ENCODE results near the gene COTL1. TPM values are rescaled to one million over a fixed set of nuclear protein-coding genes. Genes with fewer than 3 reads are reported as not detected.

Gene COTL1
- total RNA-seq, 4 donors from 2014 or later = 19.1 to 66.9 (median 29.4) TPM

GRCh38 chr16:84532855-84533486, 84.9 kb downstream of the COTL1 start:
- H3K9me3 ChIP-seq = no peaks in the 10 kb centered on the region
- DNase-seq = no peak
- peak overlapping the region; percentile 61 to 73 for H3K27ac ChIP-seq
- no peak for TF ChIP-seq CTCF (IDR thresholded peaks at IDR 0.05)
- no peak for TF ChIP-seq POLR2A (IDR thresholded peaks at IDR 0.05)
- intact Hi-C loops (cut with DNase I; ENCODE audit: low total_unique reads) = no loop called here
- no peaks in the 10 kb centered on the region for H3K36me3 ChIP-seq
- no peaks in the 10 kb centered on the region for H3K27me3 ChIP-seq
- peaks cover 8 to 13% of the 10 kb centered on the region in 2 donors for H3K4me1 ChIP-seq
- H3K4me3 ChIP-seq = no peak overlapping the region

GRCh38 chr16:84532291-84532724, 85.6 kb downstream of the COTL1 start:
- H3K27ac ChIP-seq = peak overlapping the region; percentile 61 to 73
- H3K4me3 ChIP-seq = no peak overlapping the region
- no peaks in the 10 kb centered on the region for H3K27me3 ChIP-seq
- no peaks in the 10 kb centered on the region for H3K9me3 ChIP-seq
- peak; percentile 61 to 74 for DNase-seq
- no peaks in the 10 kb centered on the region for H3K36me3 ChIP-seq
- TF ChIP-seq CTCF (IDR thresholded peaks at IDR 0.05) (no peak), POLR2A (IDR thresholded peaks at IDR 0.05) (no peak)
- intact Hi-C loops (cut with DNase I; ENCODE audit: low total_unique reads) = no loop called here
- peaks cover 8 to 16% of the 10 kb centered on the region in 2 donors for H3K4me1 ChIP-seq

- intact Hi-C loops (cut with DNase I; ENCODE audit: low total_unique reads) = no loop called here
- TF ChIP-seq CTCF (IDR thresholded peaks at IDR 0.05) = no peak
- no peak for TF ChIP-seq POLR2A (IDR thresholded peaks at IDR 0.05)
- Histone ChIP-seq H3K36me3 (no peaks in the 10 kb centered on the region), H3K4me3 (no peak overlapping the region), H3K9me3 (no peaks in the 10 kb centered on the region), H3K27me3 (no peaks in the 10 kb centered on the region), H3K4me1 (peaks cover 8 to 16% of the 10 kb centered on the region in 2 donors), H3K27ac (peak overlapping the region; percentile 61 to 73)
- no peak for DNase-seq
Measured at GRCh38 chr16:84531671-84532111, 86.2 kb downstream of the COTL1 start.

- H3K27me3 ChIP-seq = no peaks in the 10 kb centered on the region
- no peaks in the 10 kb centered on the region for H3K9me3 ChIP-seq
- no peak for TF ChIP-seq CTCF (IDR thresholded peaks at IDR 0.05)
- no peak for TF ChIP-seq POLR2A (IDR thresholded peaks at IDR 0.05)
- intact Hi-C loops (cut with DNase I; ENCODE audit: low total_unique reads) = no loop called here
- no peak overlapping the region for H3K4me3 ChIP-seq
- H3K27ac ChIP-seq = no peak overlapping the region
- no peaks in the 10 kb centered on the region for H3K36me3 ChIP-seq
- no peak for DNase-seq
- peaks cover 8 to 16% of the 10 kb centered on the region in 2 donors for H3K4me1 ChIP-seq
Measured at GRCh38 chr16:84530590-84530989, 87.3 kb downstream of the COTL1 start.

DNA sequence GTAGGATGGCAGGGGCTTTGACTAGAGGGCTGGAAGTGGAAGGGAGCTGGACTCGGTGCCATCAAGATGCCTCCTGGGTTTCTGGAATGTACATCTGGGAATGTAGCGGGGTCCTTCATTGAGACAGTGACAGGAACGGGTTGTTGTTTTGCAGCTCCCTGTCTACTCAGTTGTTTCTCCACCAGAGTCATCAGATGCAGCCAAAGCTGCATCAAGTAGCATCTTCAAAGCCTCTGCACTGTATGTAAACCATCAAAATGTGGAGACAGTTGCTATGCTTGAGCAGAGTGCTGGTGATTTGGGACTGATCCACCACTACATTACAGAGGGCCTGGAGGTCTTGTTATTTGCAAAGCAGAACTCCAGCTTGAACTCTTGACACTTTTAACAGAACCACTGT, 88.3 kb downstream of the COTL1 start:
- H3K27ac ChIP-seq = no peak overlapping the region
- no peaks in the 10 kb centered on the region for H3K27me3 ChIP-seq
- no peak overlapping the region for H3K4me3 ChIP-seq
- no peaks in the 10 kb centered on the region for H3K36me3 ChIP-seq
- intact Hi-C loops (cut with DNase I; ENCODE audit: low total_unique reads) = no loop called here
- no peak for DNase-seq
- TF ChIP-seq CTCF (IDR thresholded peaks at IDR 0.05) (no peak), POLR2A (IDR thresholded peaks at IDR 0.05) (no peak)
- no peaks in the 10 kb centered on the region for H3K9me3 ChIP-seq
- peaks cover 8 to 16% of the 10 kb centered on the region in 2 donors for H3K4me1 ChIP-seq
